ENCODE measurements around the gene FTCDNL1. TPM values are rescaled to one million over a fixed set of nuclear protein-coding genes. Genes with fewer than 3 reads are reported as not detected.

Gene FTCDNL1
- polyA plus RNA-seq, 1 of the 3 experiments (the other 2 are of a cell fraction): not detected

- 6% methylated on average over 3 of the region's 3 CpGs for WGBS (ENCODE audit: low lambda C conversion rate)
- no peaks in the 10 kb centered on the region for H3K4me1 ChIP-seq (ENCODE audit: control insufficient read depth in 1 of 2, insufficient read depth in 2 of 2, low read depth in 1 of 2, low read length in 1 of 2)
- CTCF ChIA-PET: no interaction called here
- no peak overlapping the region for H2AFZ ChIP-seq (ENCODE audit: low read depth)
- H3K9me3 ChIP-seq: no peaks in the 10 kb centered on the region
- no peaks in the 10 kb centered on the region for H3K79me2 ChIP-seq (ENCODE audit: insufficient read depth)
- H3K36me3 ChIP-seq (replicated peaks in 1 of 2; ENCODE audit: control insufficient read depth in 1 of 2, insufficient read depth in 2 of 2, low read length in 1 of 2): no peaks in the 10 kb centered on the region
- H3F3A ChIP-seq (replicated peaks; ENCODE audit: insufficient read depth): no peaks in the 10 kb centered on the region
- POLR2A ChIA-PET: no interaction called here
- H4K20me1 ChIP-seq (ENCODE audit: insufficient read depth): no peaks in the 10 kb centered on the region
- H3K9me2 ChIP-seq: no peaks in the 10 kb centered on the region
- H3K4me3 ChIP-seq (ENCODE audit: low read depth in 2 of 2, low read length in 1 of 2): no peak overlapping the region
- no peak overlapping the region for H3K9ac ChIP-seq
- H3K27ac ChIP-seq (ENCODE audit: low read depth in 2 of 2, low read length in 1 of 2): no peak overlapping the region
- no peaks in the 10 kb centered on the region; the same call in 1 of the 2 replicates for H3K27me3 ChIP-seq (ENCODE audit: insufficient read depth)
- no peak for TF ChIP-seq TCF12 (IDR thresholded peaks at IDR 0.05)
- no peak for TF ChIP-seq ELF1 (IDR thresholded peaks at IDR 0.05)
- TF ChIP-seq TAF1 (IDR thresholded peaks at IDR 0.05; ENCODE audit: borderline replicate concordance, low read depth, low read length): no peak
- no peak for TF ChIP-seq JUND (IDR thresholded peaks at IDR 0.05)
- no peak for TF ChIP-seq ZBTB33 (IDR thresholded peaks at IDR 0.05; ENCODE audit: borderline replicate concordance, low read depth)
- TF ChIP-seq GATA2 (CRISPR knock-in tag; IDR thresholded peaks at IDR 0.05): no peak
- TF ChIP-seq FOXM1 (IDR thresholded peaks at IDR 0.05; ENCODE audit: low read depth): no peak
- no peak for TF ChIP-seq SIN3A (IDR thresholded peaks at IDR 0.05; ENCODE audit: borderline replicate concordance, low read depth, low read length)
- TF ChIP-seq SMC3 (IDR thresholded peaks at IDR 0.05; ENCODE audit: low read depth, low read length): no peak
- no peak for TF ChIP-seq RFX5 (IDR thresholded peaks at IDR 0.05; ENCODE audit: low read length)
- no peak for TF ChIP-seq MXI1 (IDR thresholded peaks at IDR 0.05; ENCODE audit: low read depth, low read length)
- no peak for TF ChIP-seq USF1 (IDR thresholded peaks at IDR 0.05; ENCODE audit: borderline replicate concordance, low read depth)
- no peak for TF ChIP-seq MEF2A (IDR thresholded peaks at IDR 0.05; ENCODE audit: borderline replicate concordance, low read depth)
- no peak for TF ChIP-seq REST (IDR thresholded peaks at IDR 0.05; ENCODE audit: low read depth, low read length)
- TF ChIP-seq TEAD4 (IDR thresholded peaks at IDR 0.05; ENCODE audit: borderline replicate concordance, insufficient read depth): no peak
- no peak for DNase-seq
- H3K4me2 ChIP-seq: no peak overlapping the region
Observed at GRCh38 chr2:199778655-199779054, 72.3 kb downstream of the FTCDNL1 start.

All from SK-N-SH (cell line).